GM10266 (cell line): Measurements from ENCODE around the gene PLD5.

Experiments
- DNase-seq: peaks from one replicate; pipeline ENCODE4 v3.0.0; 2012; ENCODE audit errors: extremely low spot score
- CTCF ChIP-seq: IDR thresholded peaks from 2 replicates; pipeline ENCODE4 v1.5.1; 2012; ENCODE audit warnings: mild to moderate bottlenecking, low read depth; ENCODE audit not compliant: control insufficient read depth, insufficient read depth; ENCODE audit errors: missing control alignments

Gene PLD5

DNA sequence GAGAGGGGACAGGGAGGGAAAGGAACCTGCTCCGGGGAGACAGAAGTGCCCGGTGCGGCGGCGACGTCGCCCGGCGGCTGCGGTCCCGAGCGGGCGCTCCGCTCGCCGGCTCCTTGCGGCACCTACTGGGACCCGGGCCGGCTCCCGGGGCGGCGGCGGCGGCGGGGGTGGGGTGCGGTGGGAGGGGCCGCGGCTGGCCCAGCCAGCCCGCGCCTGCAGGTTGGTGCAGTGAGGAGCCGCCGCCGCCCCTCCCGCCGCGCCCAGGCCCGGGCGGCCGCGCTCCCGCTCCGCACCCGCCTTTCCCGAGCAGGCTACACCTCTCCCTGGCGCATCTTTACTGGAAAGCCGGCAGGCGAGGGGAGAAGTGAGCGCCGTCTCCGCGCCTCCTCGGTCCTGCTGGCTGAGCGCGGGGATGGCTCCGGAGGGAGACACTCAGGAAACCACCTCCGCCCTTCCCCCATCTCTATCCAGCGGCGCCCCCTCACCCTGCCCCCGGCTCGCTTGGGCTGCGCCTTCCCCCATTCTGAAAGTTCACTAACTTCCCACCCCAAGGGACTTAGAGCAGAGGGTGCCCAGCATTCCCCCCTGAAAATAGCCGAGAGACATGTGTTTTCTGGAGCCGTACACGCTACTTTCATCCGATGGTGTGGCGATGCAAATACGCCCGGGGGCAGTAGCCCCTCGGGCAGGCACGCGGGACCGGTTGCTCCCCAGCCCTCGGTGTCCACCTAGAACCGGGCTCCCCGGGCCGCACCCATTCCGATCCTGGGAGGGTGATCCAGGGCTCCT is at the start of gene PLD5:
TSS of gene PLD5 (minus strand) at position 127 of the 789 bp plus-strand sequence.
- DNase-seq: peak; percentile 16
- no peak for TF ChIP-seq CTCF

GRCh38 chr1:242569867-242570266 is 45.4 kb upstream of the PLD5 start:
- no peak for TF ChIP-seq CTCF
- no peak for DNase-seq

- DNase-seq: no peak
- no peak for TF ChIP-seq CTCF
These were observed 44.2 kb upstream of the PLD5 start for GRCh38 chr1:242568666-242569065.

DNA sequence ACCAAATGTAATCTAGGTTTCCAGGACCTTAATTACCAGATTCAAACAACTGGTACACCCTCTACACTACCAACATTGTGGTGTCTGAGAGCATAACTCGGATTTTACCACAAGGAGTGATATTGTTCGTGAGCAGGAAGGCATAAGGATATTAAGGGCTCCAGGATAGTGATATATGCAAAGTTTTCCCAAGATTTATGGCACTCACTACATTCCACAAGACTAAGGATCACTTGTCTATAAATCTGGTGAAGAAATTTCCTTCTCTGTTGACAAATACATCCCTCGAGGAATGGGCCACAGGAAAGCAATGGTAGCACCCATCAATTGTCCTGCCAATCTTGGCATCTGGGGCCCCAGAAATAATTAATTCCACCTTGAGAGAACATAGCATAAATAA is 43.1 kb upstream of the PLD5 start:
- TF ChIP-seq CTCF: no peak
- DNase-seq: no peak

DNA sequence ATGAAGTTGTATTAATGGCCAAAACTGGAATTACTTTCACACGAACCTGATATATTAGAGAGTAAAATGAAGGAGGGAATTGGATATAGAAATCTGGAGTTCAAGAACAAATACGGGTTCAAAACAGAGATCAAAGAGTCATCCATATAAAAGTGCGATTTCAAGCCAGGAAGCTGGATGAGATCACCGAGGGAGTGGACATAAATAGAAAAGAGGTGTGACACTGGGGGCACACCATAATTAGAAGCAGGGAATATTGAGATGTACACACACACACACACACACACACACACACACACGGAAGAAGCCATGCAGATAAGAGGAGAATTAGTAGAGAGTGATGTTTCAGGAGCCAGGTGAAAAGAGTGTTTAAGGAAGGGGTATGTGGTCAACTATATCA is 32.3 kb upstream of the PLD5 start:
- no peak for DNase-seq
- TF ChIP-seq CTCF: no peak

DNA sequence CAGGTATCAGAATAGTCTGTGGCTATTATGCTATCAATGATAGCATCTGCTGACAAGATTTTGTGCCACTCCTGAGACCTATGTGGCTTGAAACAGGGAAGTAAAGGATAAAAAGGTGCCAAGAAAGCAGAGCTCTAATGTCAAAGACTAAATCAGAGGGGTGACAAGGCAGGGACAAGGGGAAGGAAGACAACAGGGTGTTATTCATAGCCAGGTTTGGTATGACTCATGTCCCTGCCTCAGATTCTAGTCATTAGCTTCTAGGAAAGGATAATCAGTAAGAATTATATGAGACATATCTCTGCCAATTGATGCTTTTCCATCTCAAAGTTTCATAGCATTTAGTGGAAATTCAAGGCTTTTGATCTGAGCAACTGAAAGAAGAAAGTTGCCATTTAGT is 31.8 kb upstream of the PLD5 start:
- no peak for TF ChIP-seq CTCF
- no peak for DNase-seq

DNA sequence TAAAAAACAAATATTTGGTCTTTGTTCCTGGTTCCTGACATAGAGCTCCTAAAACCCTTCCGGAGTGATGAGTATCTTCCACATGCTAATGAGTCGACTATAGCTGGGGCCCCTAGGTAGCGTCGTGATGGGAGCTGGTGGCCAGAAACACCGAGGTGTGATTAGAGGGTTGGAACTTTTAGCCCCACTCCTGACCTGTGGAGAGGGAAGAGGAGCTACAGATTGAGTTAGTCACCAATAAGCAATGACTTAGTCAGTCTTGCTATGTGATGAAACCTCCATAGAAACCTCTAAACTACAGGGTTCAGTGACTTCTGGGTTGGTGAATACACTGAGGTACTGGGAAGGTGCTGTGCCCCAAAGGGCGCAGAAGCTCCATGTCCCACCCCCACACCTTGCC is 30.1 kb upstream of the PLD5 start:
- TF ChIP-seq CTCF: no peak
- no peak for DNase-seq
